Omental fat pad (tissue), 4 donors: ENCODE data around the gene LGALS3BP. TPM values are rescaled to one million over a fixed set of nuclear protein-coding genes. Genes with fewer than 3 reads are reported as not detected.
A peak's percentile ranks its signal among the peaks of the same experiment; 100 is the strongest.
"Not testable (repeated sequence)": the region's sequence is repeated elsewhere in the genome, so short reads cannot be mapped to it uniquely, and the experiment has no call there.

Experiments used
- ATAC-seq: fragments of 150-250 bp; one replicate; pipeline ENCODE4 v1.9.1; 2016; ENCODE audit warnings: mild to moderate bottlenecking, moderate library complexity; ENCODE audit not compliant: low FRiP score
- DNase-seq: peaks from one replicate; pipeline ENCODE4 v3.0.0-alpha.2; 2019; ENCODE audit warnings: low spot score
- total RNA-seq, 4 donors: library from RNA; depleted of rRNA; stranded (reverse); fragments of >200 nt; gene quantifications; one replicate each; pipeline ENCODE4 v1.1.0, GENCODE V29; 2016
- TF ChIP-seq, protein P1 (sequence below), 3 donors: fragments of 450-650 bp; IDR thresholded peaks; one replicate each; pipeline ENCODE4 v1.5.1; 2016 to 2017; ENCODE audit warnings: antibody characterized with exemption in 3 of 3, mild to moderate bottlenecking in 3 of 3, moderate library complexity in 2 of 3

The LGALS3BP gene
- total RNA-seq, 4 donors from 2014 or later: 325 to 516 (median 441) TPM

DNA sequence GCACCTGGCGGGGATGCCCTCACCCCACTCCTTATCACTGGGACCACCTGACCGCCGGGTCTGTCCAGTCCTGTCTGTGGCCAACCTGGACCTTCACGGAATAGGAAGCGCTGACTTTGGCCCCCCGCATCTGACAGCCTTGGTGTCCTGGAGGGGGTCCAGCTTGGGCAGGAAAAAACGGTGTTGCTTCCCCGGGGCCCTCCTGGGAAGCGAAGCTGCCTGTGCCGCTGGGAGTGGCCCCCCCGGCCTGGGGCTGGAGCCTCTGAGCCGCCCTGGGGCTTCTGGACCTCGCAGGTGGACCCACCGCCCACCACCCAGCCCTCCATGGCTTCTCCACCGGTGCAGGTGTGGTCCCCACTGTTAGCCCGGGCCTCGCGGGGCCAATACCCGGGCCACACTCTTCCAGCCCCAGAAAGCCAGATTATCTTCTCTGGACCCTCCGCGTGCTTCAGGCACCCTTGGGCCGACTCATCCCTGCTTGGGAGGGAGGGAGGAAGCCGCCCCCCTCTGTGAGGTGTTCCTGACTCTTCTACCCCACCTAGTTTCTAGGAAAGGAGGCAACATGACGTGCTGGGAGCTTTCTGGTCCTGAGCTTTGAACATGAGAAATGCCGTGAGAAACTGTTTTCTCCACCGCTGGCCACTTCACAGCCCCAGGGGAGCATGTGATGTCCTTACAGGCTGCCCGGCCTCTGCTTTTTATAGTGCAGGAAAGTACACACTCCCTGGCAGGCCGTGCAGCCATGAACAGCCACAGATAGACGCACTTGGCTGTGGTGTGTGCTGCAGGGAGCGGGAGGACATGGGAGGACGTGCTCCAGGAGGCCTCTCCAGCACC is 45.4 kb upstream of the LGALS3BP start:
- DNase-seq (no peak), ATAC-seq (peak; percentile 48)
- TF ChIP-seq, protein P1, sequence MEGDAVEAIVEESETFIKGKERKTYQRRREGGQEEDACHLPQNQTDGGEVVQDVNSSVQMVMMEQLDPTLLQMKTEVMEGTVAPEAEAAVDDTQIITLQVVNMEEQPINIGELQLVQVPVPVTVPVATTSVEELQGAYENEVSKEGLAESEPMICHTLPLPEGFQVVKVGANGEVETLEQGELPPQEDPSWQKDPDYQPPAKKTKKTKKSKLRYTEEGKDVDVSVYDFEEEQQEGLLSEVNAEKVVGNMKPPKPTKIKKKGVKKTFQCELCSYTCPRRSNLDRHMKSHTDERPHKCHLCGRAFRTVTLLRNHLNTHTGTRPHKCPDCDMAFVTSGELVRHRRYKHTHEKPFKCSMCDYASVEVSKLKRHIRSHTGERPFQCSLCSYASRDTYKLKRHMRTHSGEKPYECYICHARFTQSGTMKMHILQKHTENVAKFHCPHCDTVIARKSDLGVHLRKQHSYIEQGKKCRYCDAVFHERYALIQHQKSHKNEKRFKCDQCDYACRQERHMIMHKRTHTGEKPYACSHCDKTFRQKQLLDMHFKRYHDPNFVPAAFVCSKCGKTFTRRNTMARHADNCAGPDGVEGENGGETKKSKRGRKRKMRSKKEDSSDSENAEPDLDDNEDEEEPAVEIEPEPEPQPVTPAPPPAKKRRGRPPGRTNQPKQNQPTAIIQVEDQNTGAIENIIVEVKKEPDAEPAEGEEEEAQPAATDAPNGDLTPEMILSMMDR (IDR thresholded peaks at IDR 0.05): no peak

DNA sequence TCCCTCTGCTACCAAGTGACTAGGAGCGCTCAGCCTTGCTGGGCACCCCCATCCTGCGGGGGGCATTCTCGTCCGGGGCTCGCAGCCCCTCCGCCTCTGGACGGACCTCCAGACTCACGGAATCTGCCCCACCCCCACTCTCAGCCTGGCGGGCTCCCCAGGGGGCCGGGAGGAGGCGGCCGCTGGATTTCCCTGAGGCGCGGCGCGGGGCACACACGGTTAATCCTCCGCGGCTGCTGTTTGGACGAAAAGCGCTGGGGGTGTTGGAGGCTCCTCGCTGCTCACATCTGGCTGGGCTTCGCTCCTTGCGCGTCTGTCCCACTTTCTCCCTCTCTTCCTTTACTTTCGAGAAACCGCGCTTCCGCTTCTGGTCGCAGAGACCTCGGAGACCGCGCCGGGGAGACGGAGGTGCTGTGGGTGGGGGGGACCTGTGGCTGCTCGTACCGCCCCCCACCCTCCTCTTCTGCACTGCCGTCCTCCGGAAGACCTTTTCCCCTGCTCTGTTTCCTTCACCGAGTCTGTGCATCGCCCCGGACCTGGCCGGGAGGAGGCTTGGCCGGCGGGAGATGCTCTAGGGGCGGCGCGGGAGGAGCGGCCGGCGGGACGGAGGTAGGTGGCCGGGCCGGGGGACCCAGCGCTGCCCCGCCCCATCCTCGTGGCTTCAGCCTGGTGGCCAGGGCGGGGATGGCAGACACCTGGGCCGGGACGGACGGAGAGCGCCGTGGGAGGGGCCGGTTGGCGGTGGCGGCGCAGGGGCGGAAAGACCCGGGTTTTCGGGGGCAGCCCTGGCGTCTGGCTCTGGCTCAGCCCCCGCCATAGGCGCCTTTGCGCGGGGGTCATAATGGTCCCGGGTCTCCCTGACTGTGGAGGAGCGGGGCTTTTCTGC is 44.4 kb upstream of the LGALS3BP start, which contains the start of gene C1QTNF1:
Gene C1QTNF1 (plus strand): TSS at position 284 of the 886 bp plus-strand sequence. CDS start 19,800 bp downstream, outside the sequence.
- TF ChIP-seq, protein P1 (IDR thresholded peaks at IDR 0.05): peak in 1 of 3 donors; percentile 18
- no peak for ATAC-seq
- DNase-seq: no peak

DNA sequence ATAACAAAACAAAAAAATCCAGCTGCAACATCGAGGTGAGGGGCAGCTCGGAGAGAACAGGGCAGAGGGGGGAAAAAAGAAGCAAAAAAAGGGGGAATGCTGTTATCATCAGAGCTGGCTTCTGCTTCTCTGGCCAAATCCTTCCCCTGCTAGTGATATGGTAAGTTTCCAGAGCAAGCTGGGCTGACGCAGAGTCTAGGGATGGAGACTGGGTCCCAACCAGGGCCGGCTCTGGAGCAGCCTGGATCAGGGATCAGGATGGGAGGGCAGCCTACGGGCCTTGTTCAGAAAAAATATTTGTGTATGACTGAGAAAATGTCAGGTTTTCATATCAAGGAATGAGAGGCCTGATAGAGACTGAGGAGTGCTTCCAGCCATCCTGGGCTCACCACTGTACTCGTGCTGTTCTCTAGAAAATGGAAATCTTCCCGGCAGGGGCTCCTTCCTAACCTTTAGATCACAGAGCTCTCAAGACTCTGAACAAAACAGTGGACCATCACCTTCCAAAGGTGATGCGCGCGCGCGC is 43.5 kb upstream of the LGALS3BP start:
- TF ChIP-seq, protein P1 (IDR thresholded peaks at IDR 0.05): no peak
- ATAC-seq (no peak), DNase-seq (no peak)

DNA sequence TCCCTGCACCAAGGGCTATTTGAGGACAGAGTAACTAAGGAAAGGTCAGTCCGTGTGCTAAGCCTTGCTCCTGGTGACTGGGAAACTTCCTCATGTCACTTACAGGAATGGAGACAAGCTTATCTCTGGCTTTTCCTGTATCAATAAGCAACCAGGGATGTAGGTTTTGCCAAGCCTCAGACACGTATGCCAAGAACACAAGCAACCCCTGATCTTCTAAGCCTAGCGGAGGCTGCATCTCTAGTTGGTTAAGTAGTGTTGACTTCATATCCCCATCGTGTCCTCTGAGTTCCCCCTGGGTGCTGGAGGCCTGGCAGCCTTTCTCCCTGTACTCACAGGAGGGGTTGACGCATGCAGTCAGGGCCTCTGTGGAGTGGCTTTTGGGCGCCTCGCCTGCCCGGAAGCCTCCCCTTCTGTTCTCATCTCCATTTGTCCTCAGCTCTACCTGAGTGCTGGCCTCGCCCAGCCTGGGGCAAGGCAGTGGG is 42.8 kb upstream of the LGALS3BP start:
- DNase-seq (no peak), ATAC-seq (no peak)
- TF ChIP-seq, protein P1 (IDR thresholded peaks at IDR 0.05): no peak

DNA sequence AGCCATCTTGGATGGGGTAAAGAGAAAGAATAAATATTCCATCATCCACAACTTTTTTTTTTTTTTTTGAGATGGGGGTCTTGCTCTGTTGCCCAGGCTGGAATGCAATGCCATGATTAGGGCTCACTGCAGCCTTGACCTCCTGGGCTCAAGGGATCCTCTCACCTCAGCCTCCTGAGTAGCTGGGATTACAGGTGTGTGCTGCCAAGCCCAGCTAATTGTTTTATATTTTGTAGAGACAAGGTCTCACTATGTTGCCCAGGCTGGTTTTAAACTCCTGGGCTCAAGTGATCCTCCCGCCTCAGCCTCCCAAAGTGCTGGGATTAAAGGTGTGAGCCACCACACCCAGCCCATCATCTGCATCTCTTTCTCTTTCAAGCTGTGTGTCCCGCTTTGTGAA is 42.2 kb upstream of the LGALS3BP start:
- not testable (repeated sequence) for DNase-seq, ATAC-seq

DNA sequence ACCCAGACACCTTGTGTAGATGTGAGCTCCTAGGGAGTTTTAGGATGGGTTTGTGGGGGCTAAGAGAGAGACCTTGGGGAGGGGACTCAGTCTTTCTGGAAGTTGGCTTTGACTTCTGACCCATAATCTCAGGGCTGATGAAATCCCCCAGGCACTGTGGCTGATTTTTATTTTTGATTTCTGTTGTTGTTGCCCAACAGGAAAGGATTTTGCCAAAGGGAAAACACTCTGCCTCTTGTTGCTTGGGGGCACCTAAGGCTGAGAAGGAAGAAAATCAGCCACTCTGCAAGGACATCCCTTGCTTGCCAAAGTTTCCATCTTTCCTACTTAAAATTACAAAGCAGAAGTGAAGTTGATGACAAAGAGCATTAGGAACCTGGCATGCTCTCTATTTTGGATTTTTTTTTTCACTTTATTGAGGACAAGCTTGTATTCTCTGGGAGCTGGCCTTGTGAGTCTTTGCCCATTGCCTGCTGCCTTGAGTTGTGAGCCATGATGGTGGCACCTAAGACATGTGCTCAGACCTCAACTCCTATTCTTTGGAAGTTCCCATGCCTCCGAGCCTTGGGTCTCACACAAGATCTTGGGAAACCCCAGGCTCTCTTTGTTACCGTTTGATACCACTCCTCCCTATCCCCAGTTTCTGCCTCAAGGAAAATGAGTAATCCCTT is 41.0 kb upstream of the LGALS3BP start:
- DNase-seq (no peak), ATAC-seq (no peak)
- TF ChIP-seq, protein P1 (IDR thresholded peaks at IDR 0.05): no peak
